WTC11 (cell line): Measurements from ENCODE around the gene NRF1. TPM values are rescaled to one million over a fixed set of nuclear protein-coding genes. Genes with fewer than 3 reads are reported as not detected.

ENCODE experiments used
- ATAC-seq: fragments of 200-7000 bp; cut with Tn5 transposase; 2 replicates; pipeline ENCODE4 v1.10.0; 2021; ENCODE audit warnings: mild to moderate bottlenecking, moderate library complexity
- CTCF ChIA-PET: fragments of 300-600 bp; sonication (Branson Sonifier 250); formaldehyde crosslinking; loops from one replicate; lab custom pipeline; 2021; ENCODE audit warnings: antibody characterized with exemption; lab: Charles Lee
- POLR2A ChIA-PET: fragments of 350-600 bp; sonication (Branson Sonifier 250); formaldehyde crosslinking; loops from one replicate; lab custom pipeline; 2021; ENCODE audit warnings: antibody characterized with exemption; lab: Charles Lee
- DNase-seq: peaks from one replicate; pipeline ENCODE4 v3.0.0; 2021; ENCODE audit warnings: low spot score
- H3K27ac Mint-ChIP-seq: 2 replicates; pipeline ENCODE4 v1.8.0; 2021; ENCODE audit warnings: mixed read lengths
- H3K27me3 Mint-ChIP-seq: 2 replicates; pipeline ENCODE4 v1.8.0; 2021; ENCODE audit warnings: low read depth, mild to moderate bottlenecking, moderate library complexity, mixed read lengths
- H3K36me3 Mint-ChIP-seq: 2 replicates; pipeline ENCODE4 v1.8.0; 2021; ENCODE audit warnings: mixed read lengths
- H3K4me1 Mint-ChIP-seq: 2 replicates; pipeline ENCODE4 v1.8.0; 2022; ENCODE audit warnings: mixed read lengths
- H3K4me3 Mint-ChIP-seq: 2 replicates; pipeline ENCODE4 v1.8.0; 2021; ENCODE audit warnings: mild to moderate bottlenecking, moderate library complexity, mixed read lengths
- H3K9me3 Mint-ChIP-seq: 2 replicates; pipeline ENCODE4 v1.8.0; 2021; ENCODE audit warnings: mixed read lengths
- ELF4 ChIP-seq: sonication (generic); formaldehyde crosslinking; IDR thresholded peaks from 2 replicates; pipeline ENCODE4 v1.8.1; 2022; ENCODE audit warnings: low read depth, mild to moderate bottlenecking, moderate library complexity, missing genetic modification reagents
- FOXK1 ChIP-seq: sonication (generic); formaldehyde crosslinking; IDR thresholded peaks from 2 replicates; pipeline ENCODE4 v1.8.0; 2022; ENCODE audit warnings: mild to moderate bottlenecking, moderate library complexity, missing genetic modification reagents
- FOXP1 ChIP-seq: sonication (generic); formaldehyde crosslinking; IDR thresholded peaks from 2 replicates; pipeline ENCODE4 v1.8.0; 2022; ENCODE audit warnings: missing genetic modification reagents, mild to moderate bottlenecking, moderate library complexity, borderline replicate concordance
- GABPB1 ChIP-seq: sonication (generic); formaldehyde crosslinking; IDR thresholded peaks from 2 replicates; pipeline ENCODE4 v1.8.1; 2023; ENCODE audit warnings: mild to moderate bottlenecking, missing genetic modification reagents
- HMGA2 ChIP-seq: fragments of 250-450 bp; sonication (Bioruptor Pico); IDR thresholded peaks from 2 replicates; pipeline ENCODE4 v1.4.0; 2021; ENCODE audit warnings: mild to moderate bottlenecking, moderate library complexity
- HMGXB4 ChIP-seq: sonication (generic); formaldehyde crosslinking; IDR thresholded peaks from 2 replicates; pipeline ENCODE4 v1.8.1; 2023; ENCODE audit warnings: mild to moderate bottlenecking, moderate library complexity, missing genetic modification reagents
- JUN ChIP-seq: sonication (generic); formaldehyde crosslinking; IDR thresholded peaks from 2 replicates; pipeline ENCODE4 v1.8.0; 2023; ENCODE audit warnings: mild to moderate bottlenecking, missing genetic modification reagents
- MAX ChIP-seq: sonication (generic); formaldehyde crosslinking; IDR thresholded peaks from 2 replicates; pipeline ENCODE4 v1.8.0; 2022; ENCODE audit warnings: mild to moderate bottlenecking, missing genetic modification reagents
- NR1H2 ChIP-seq: sonication (generic); formaldehyde crosslinking; IDR thresholded peaks from 2 replicates; pipeline ENCODE4 v1.9.0; 2021; ENCODE audit warnings: mild to moderate bottlenecking, moderate library complexity, missing genetic modification reagents
- NR3C1 ChIP-seq: sonication (generic); formaldehyde crosslinking; conservative IDR thresholded peaks from 2 replicates; pipeline ENCODE4 v1.8.1; 2023; ENCODE audit warnings: low read depth, mild to moderate bottlenecking, missing genetic modification reagents
- RELA ChIP-seq: sonication (generic); formaldehyde crosslinking; IDR thresholded peaks from 2 replicates; pipeline ENCODE4 v1.8.1; 2022; ENCODE audit warnings: missing genetic modification reagents, mild to moderate bottlenecking, borderline replicate concordance
- SMAD3 ChIP-seq: sonication (generic); formaldehyde crosslinking; IDR thresholded peaks from 2 replicates; pipeline ENCODE4 v1.8.0; 2022; ENCODE audit warnings: missing genetic modification reagents, mild to moderate bottlenecking, borderline replicate concordance
- SMAD4 ChIP-seq: sonication (generic); formaldehyde crosslinking; IDR thresholded peaks from 2 replicates; pipeline ENCODE4 v1.8.0; 2022; ENCODE audit warnings: mild to moderate bottlenecking, missing genetic modification reagents
- SP1 ChIP-seq: sonication (generic); formaldehyde crosslinking; conservative IDR thresholded peaks from 2 replicates; pipeline ENCODE4 v1.8.1; 2022; ENCODE audit warnings: missing genetic modification reagents
- TP53 ChIP-seq: sonication (generic); formaldehyde crosslinking; IDR thresholded peaks from 2 replicates; pipeline ENCODE4 v1.8.1; 2023; ENCODE audit warnings: mild to moderate bottlenecking, missing genetic modification reagents
- ZNF138 ChIP-seq: sonication (generic); formaldehyde crosslinking; conservative IDR thresholded peaks from 2 replicates; pipeline ENCODE4 v1.8.1; 2022; ENCODE audit warnings: mild to moderate bottlenecking, moderate library complexity, missing genetic modification reagents
- ZNF281 ChIP-seq: sonication (generic); formaldehyde crosslinking; IDR thresholded peaks from 2 replicates; pipeline ENCODE4 v1.8.0; 2023; ENCODE audit warnings: mild to moderate bottlenecking, missing genetic modification reagents
- ZSCAN18 ChIP-seq: fragments of 250-450 bp; sonication (Bioruptor Pico); IDR thresholded peaks from 2 replicates; pipeline ENCODE4 v2.1.2; 2022; ENCODE audit warnings: mild to moderate bottlenecking, moderate library complexity
- total RNA-seq: library from RNA; stranded (reverse); gene quantifications from 3 replicates; pipeline ENCODE4 v1.2.3, GENCODE V29; 2021
- TF ChIP-seq, protein P1 (sequence below): sonication (generic); formaldehyde crosslinking; IDR thresholded peaks from 2 replicates; pipeline ENCODE4 v1.8.1; 2023; ENCODE audit warnings: mild to moderate bottlenecking, missing genetic modification reagents
- TF ChIP-seq, protein P2 (sequence below): sonication (generic); formaldehyde crosslinking; IDR thresholded peaks from 2 replicates; pipeline ENCODE4 v1.8.1; 2022; ENCODE audit warnings: mild to moderate bottlenecking, missing genetic modification reagents, moderate library complexity, borderline replicate concordance

Gene NRF1
- total RNA-seq, 1 experiment from 2014 or later: 16.4 TPM

DNA sequence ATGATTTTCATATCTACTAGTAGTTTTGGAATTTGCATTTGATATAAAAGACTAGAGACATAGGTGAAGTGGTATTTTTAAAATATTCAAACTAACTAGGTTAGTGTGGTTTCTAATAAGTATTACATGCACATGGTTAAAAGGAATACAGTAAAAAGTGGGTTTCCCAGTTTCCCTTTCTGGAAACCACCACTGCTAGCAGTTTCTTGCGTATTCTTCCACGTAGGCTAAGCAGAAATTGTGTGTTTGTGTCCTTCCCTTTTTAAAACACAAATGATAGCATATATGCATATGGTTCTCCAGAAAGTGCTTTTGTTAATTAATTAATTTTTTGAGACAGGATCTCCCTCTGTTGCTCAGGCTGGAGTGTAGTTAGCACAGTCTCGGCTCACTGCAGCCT, 15.4 kb downstream of the NRF1 start (continued):
- TF ChIP-seq FOXP1 (CRISPR knock-in tag) (no peak), HMGXB4 (CRISPR knock-in tag) (no peak), NR3C1 (no peak), ZNF138 (CRISPR knock-in tag) (no peak)
- TF ChIP-seq, protein P1, sequence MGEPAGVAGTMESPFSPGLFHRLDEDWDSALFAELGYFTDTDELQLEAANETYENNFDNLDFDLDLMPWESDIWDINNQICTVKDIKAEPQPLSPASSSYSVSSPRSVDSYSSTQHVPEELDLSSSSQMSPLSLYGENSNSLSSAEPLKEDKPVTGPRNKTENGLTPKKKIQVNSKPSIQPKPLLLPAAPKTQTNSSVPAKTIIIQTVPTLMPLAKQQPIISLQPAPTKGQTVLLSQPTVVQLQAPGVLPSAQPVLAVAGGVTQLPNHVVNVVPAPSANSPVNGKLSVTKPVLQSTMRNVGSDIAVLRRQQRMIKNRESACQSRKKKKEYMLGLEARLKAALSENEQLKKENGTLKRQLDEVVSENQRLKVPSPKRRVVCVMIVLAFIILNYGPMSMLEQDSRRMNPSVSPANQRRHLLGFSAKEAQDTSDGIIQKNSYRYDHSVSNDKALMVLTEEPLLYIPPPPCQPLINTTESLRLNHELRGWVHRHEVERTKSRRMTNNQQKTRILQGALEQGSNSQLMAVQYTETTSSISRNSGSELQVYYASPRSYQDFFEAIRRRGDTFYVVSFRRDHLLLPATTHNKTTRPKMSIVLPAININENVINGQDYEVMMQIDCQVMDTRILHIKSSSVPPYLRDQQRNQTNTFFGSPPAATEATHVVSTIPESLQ: no peak

GRCh38 chr7:129630341-129630740, 18.8 kb downstream of the NRF1 start:
- DNase-seq (no peak), ATAC-seq (no peak; the same call in 1 of the 2 replicates)
- ChIA-PET POLR2A (no interaction called here), CTCF (no interaction called here)
- H3K36me3 Mint-ChIP-seq: no peaks in the 10 kb centered on the region
- H3K4me1 Mint-ChIP-seq: peaks cover 39% of the 10 kb centered on the region
- H3K27ac Mint-ChIP-seq: no peak overlapping the region
- no peak overlapping the region for H3K4me3 Mint-ChIP-seq
- TF ChIP-seq, protein P1: no peak
- TF ChIP-seq SMAD4 (no peak), TP53 (CRISPR knock-in tag) (no peak), FOXK1 (CRISPR knock-in tag) (no peak), HMGA2 (CRISPR knock-in tag) (no peak), SMAD3 (no peak), ZNF281 (CRISPR knock-in tag) (no peak), RELA (CRISPR knock-in tag) (no peak), SP1 (no peak), JUN (no peak), GABPB1 (no peak)
- TF ChIP-seq, all 79 proteins: peak for 0
- H3K27me3 Mint-ChIP-seq: peaks cover 44% of the 10 kb centered on the region
- H3K9me3 Mint-ChIP-seq: no peaks in the 10 kb centered on the region

GRCh38 chr7:129634361-129635034, 23.0 kb downstream of the NRF1 start:
- H3K9me3 Mint-ChIP-seq: no peaks in the 10 kb centered on the region
- DNase-seq (no peak), ATAC-seq (no peak)
- ChIA-PET POLR2A (interaction anchor here (1.0 kb wide), 1 partner anchor 9 kb away, joined by 3 read pairs; no protein-coding TSS in a partner anchor), CTCF (interaction anchor here (0.6 to 1.5 kb wide), 9 partner anchors 9 to 298 kb away, joined by 3 to 7 read pairs (median 4); partner anchors contain the start of gene STRIP2)
- TF ChIP-seq ZSCAN18 (no peak), GABPB1 (no peak), ELF4 (CRISPR knock-in tag) (no peak), NR1H2 (no peak), MAX (CRISPR knock-in tag) (no peak)
- TF ChIP-seq, protein P2, sequence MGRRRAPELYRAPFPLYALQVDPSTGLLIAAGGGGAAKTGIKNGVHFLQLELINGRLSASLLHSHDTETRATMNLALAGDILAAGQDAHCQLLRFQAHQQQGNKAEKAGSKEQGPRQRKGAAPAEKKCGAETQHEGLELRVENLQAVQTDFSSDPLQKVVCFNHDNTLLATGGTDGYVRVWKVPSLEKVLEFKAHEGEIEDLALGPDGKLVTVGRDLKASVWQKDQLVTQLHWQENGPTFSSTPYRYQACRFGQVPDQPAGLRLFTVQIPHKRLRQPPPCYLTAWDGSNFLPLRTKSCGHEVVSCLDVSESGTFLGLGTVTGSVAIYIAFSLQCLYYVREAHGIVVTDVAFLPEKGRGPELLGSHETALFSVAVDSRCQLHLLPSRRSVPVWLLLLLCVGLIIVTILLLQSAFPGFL (CRISPR knock-in tag): no peak
- H3K27me3 Mint-ChIP-seq: peaks cover 23% of the 10 kb centered on the region
- peaks cover 21% of the 10 kb centered on the region for H3K4me1 Mint-ChIP-seq
- no peaks in the 10 kb centered on the region for H3K36me3 Mint-ChIP-seq
- H3K27ac Mint-ChIP-seq: no peak overlapping the region
- no peak overlapping the region for H3K4me3 Mint-ChIP-seq
